Glomerular visceral epithelial cell (primary cell): ENCODE measurements around the gene SPN.
"Not testable (repeated sequence)": the region's sequence is repeated elsewhere in the genome, so short reads cannot be mapped to it uniquely, and the experiment has no call there.

Source experiments
- DNase-seq: peaks from one replicate; pipeline ENCODE4 v3.0.0-alpha.2; 2016; ENCODE audit errors: extremely low spot score

Gene SPN

GRCh38 chr16:29701214-29701555, 38.1 kb downstream of the SPN start:
- no peak for DNase-seq

- no peak for DNase-seq
Measured at GRCh38 chr16:29702269-29702668, 39.2 kb downstream of the SPN start.

DNA sequence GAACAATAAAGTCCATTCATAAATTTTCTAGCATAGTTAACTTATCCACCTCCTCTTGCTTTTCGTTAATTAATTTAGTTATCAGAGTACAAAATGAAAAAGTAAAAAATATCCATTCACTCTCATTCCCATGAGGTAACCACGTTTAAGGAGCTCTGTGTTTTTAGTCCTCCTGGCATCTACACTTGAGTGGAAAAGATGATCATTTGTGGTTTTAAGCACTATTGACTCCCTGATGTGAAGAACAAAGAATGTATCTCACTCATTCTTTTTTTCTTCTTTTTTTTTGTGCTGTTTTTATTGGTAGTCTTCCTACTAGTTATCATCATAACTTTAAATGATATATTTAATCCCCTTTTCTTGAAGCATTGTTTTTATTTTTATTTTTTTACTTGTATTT, 42.0 kb downstream of the SPN start:
- DNase-seq: peak; percentile 60

GRCh38 chr16:29707160-29707559, 44.1 kb downstream of the SPN start:
- not testable (repeated sequence) for DNase-seq

DNA sequence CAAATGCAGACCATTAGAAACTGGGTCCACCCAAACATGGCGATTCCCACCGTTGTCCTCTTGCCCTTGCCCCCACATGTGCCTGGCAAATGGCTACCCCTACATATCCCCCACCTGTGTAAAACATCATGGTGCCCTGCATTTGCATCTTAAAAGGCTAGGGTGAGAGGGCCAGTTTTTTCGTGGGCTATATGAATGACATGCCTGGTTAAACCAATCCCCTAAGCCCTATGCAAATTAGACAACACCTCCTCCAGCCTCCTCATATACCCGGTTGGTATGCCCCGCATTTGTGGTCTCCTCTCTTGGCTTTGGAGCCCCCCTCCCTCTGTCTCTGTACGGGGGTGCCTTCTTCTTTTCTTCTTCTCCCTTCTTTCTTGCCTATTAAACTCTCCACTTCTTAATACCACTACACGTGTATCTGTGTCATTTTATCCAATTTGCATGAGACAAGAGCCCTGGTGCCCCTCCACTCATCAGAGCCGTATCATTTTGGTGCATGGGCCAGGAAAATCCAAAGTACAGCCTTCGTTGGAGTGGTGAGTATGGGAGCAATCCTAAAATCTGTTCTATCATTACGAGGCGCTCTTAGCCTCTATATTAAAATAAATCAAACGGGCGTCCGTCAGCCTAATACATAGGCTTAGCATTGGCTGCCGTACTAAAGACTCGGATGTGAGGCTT, 46.0 kb downstream of the SPN start:
- DNase-seq: no peak

DNA sequence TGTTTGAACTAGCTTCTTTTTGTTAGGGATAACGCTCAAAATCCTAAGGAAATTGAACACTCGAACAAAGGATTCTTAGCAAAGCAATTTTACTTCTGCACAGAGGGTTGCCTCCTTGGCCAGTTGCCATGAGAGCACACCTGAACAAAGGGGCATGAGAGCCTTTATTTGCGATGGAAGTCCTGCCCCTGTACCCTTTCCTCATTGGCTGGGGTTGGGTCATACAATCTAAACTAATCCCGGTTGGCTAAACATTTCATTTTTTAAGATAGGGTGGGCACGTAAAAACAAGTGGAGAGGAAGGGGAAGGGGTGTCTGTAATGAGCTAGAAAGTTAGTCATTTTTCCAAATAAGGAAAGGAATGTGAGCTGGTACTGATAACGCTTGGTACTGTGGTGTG, 46.6 kb downstream of the SPN start:
- DNase-seq: not testable (repeated sequence)

DNA sequence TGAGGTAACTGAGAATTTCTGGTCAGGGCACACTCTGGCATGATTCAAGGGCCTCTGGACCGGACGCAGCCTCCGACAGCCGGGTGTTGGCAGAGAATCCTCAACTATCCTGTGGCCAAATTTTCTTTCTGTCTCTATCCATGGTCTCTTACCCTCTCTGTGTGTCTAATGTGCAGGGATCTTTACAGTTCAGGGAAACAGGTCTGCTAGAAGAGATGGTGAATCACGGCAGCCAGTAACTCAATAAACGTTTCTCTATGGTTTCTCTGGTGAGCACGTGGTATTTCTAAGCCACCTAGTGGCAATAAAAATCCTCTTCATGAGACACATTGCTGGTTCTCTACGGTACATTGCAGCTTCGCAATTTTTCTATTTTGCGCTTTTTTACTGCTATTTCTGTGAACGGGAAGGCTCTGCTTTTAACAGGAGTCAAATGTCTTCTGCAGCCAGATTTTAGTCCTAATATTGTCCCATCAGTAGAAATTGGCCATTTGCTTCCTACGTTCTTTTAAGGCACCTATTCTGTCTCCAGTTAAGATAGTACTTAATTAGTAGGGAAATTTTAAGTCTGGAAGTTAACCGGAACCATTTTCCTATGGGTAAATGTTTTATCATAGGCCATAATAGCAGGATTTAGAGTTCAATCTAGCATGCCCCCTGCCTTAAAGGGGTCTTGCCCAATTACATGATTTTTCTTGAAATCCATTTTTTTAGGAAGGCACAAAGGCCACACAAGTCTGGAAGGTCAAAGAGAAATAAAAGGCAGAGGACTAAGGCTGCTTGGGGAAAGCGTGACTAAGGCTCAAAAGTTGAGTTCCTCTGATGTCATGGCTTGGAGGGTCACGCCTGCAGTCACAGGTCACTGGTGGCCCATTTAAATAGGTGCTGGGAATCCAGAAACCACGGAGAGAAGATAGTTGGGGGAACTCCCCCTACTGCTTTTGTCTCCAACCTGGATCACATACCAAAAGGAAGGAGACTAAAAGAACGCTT, 47.5 kb downstream of the SPN start:
- peak; percentile 58 for DNase-seq

DNA sequence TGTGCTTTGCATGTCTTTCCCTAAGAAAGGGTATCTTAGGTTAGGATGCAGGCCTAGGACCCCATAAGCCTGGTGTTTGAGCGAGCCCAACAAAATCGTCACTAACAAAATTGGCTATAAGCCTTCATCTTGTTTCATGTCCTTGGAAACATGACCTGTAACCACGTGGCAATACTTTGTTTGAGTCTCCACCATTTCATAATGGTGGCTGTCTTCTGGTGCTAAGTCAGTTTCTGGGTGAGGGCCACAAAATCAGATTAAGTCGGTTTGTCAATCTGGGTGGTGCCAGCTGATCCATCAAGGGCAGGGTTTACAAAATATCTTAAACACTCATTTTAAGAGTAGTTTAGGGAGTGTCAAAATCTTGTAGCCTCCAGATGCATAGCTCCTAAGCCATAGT, 49.8 kb downstream of the SPN start:
- no peak for DNase-seq

- DNase-seq: no peak
Measured at GRCh38 chr16:29714396-29714795, 51.3 kb downstream of the SPN start.

DNA sequence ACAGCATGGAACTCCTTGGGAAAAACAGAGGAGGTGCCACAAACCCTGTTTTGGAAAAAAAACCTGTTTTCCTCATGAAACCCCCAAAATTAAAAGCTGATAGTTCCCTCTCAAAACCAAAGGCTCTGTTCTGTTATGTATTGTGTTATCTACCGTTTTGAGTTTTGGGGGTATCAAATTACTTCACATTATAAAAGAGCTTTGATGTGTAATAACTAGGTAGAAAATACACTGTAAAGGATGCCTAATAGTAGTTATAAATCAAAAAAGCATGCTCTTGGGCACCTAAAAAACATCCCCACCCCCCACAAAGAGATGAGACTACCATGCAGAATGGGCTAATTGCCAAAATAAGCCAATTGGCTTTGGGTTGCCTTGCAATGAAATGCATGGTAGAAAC, 51.9 kb downstream of the SPN start:
- DNase-seq: no peak

DNA sequence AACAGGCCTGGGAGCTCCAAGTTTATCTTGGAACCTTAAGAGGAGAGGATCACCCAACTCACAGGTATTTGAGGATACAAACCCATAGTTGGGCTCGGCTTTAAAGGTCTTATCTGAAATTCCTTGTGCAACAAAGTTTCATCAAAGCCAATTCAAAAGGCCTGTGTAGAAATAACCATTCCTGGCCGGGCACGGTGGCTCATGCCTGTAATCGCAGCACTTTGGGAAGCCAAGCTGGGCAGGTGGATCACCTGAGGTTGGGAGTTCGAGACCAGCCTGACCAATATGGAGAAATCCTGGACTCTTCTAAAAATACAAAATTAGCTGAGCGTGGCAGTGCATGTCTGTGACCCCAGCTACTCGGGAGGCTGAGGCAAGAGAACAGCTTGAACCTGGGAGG, 54.1 kb downstream of the SPN start:
- DNase-seq: no peak

GRCh38 chr16:29719063-29719462, 56.0 kb downstream of the SPN start:
- no peak for DNase-seq
